ENCODE data around the gene ATAD3B.

DNA sequence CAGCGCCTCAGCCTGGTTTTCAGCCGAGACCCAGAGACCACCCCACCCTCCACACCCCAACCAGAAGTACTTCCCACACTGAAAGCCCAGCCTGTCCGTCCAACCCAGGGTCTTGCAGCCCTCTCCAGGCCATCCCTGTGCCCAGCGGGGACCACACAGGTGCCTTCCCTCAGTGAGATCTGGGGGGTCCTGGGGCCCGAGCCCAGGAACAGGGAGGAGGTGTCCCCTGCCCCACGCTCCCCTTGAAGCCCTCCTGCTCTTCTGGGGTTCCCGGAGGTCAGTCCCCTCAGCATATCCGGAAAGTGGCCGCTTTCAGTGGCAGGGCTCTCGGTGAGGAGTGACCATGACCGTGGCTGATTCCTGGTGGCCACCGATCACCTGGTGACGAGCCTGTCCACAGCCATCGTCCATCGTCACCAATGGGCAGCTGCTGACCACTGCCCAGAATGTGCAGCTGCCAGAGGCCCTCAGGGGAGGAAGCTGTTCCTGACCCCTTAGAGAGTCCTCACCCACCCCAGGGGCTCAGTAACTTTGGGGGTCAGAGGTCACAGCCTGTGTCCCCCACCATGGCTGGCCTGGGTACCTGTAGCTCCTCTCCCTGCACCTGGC lies 65.5 kb downstream of the ATAD3B start:
- TF ChIP-seq, protein P1, sequence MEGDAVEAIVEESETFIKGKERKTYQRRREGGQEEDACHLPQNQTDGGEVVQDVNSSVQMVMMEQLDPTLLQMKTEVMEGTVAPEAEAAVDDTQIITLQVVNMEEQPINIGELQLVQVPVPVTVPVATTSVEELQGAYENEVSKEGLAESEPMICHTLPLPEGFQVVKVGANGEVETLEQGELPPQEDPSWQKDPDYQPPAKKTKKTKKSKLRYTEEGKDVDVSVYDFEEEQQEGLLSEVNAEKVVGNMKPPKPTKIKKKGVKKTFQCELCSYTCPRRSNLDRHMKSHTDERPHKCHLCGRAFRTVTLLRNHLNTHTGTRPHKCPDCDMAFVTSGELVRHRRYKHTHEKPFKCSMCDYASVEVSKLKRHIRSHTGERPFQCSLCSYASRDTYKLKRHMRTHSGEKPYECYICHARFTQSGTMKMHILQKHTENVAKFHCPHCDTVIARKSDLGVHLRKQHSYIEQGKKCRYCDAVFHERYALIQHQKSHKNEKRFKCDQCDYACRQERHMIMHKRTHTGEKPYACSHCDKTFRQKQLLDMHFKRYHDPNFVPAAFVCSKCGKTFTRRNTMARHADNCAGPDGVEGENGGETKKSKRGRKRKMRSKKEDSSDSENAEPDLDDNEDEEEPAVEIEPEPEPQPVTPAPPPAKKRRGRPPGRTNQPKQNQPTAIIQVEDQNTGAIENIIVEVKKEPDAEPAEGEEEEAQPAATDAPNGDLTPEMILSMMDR (IDR thresholded peaks at IDR 0.05; ENCODE audit: low read depth, low read length), result no peak
- no peak for TF ChIP-seq EZH2phosphoT487 (IDR thresholded peaks at IDR 0.05; ENCODE audit: low read depth)
